Sigmoid colon (tissue), 4 donors: ENCODE data around the gene TCEAL6.
"Not testable (repeated sequence)": the region's sequence is repeated elsewhere in the genome, so short reads cannot be mapped to it uniquely, and the experiment has no call there.

Source experiments
- POLR2A ChIP-seq, 2 donors: fragments of 450-650 bp; IDR thresholded peaks; one replicate each; pipeline ENCODE4 v1.6.1; 2016; ENCODE audit warnings: antibody characterized with exemption in 2 of 2, mild to moderate bottlenecking in 2 of 2, moderate library complexity in 2 of 2
- POLR2AphosphoS5 ChIP-seq, 4 donors: sonication (generic); formaldehyde crosslinking; IDR thresholded peaks; one replicate each; pipeline ENCODE4 v1.6.1; 2017; ENCODE audit warnings: antibody characterized with exemption in 4 of 4
- TF ChIP-seq, protein P1 (sequence below), 4 experiments: fragments of 450-650 bp in 3 of 4; fragments of 200-600 bp in 1 of 4; IDR thresholded peaks; one replicate each; pipeline ENCODE4 v1.5.1; 2016 to 2019; ENCODE audit warnings: antibody characterized with exemption in 4 of 4, mild to moderate bottlenecking in 3 of 4, moderate library complexity in 2 of 4

DNA sequence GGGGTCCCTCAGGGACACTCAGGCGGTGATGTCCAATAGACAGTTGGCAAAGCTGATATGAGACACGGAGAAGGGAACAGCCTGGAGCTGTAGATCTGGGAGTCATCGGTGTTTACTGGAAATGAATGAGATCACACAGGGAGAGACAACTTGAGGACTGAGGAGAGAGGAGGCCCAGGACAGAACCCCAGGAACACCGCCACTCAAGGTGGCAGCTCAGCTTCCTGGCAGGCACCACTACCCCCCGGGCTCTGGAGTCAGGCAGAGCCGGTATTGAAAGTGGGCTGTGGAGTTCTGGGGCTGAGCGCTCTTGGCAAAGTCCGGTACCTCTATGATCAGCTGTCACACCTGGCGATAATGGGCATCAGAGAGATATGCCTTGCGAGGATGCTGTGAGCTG is 17.3 kb downstream of the TCEAL6 start:
- TF ChIP-seq, protein P1, sequence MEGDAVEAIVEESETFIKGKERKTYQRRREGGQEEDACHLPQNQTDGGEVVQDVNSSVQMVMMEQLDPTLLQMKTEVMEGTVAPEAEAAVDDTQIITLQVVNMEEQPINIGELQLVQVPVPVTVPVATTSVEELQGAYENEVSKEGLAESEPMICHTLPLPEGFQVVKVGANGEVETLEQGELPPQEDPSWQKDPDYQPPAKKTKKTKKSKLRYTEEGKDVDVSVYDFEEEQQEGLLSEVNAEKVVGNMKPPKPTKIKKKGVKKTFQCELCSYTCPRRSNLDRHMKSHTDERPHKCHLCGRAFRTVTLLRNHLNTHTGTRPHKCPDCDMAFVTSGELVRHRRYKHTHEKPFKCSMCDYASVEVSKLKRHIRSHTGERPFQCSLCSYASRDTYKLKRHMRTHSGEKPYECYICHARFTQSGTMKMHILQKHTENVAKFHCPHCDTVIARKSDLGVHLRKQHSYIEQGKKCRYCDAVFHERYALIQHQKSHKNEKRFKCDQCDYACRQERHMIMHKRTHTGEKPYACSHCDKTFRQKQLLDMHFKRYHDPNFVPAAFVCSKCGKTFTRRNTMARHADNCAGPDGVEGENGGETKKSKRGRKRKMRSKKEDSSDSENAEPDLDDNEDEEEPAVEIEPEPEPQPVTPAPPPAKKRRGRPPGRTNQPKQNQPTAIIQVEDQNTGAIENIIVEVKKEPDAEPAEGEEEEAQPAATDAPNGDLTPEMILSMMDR (IDR thresholded peaks at IDR 0.05): not testable (repeated sequence)
- TF ChIP-seq POLR2A, POLR2AphosphoS5 (IDR thresholded peaks at IDR 0.05): not testable (repeated sequence)
